ENCODE results near the gene JARID2. TPM values are rescaled to one million over a fixed set of nuclear protein-coding genes. Genes with fewer than 3 reads are reported as not detected.

The JARID2 gene
- total and polyA plus RNA-seq, 9 of the 15 experiments (the other 6 are each of a cell fraction or from before 2014, with no cell fraction given): 5.0 to 29.0 (median 15.6) TPM

- TF ChIP-seq ARID4B (CRISPR knock-in tag; IDR thresholded peaks at IDR 0.05) (no peak), GTF2E2 (tag; IDR thresholded peaks at IDR 0.05) (no peak), ZNF316 (IDR thresholded peaks at IDR 0.05) (peak; percentile 13; the same call in 1 of the 2 replicates), RBFOX2 (IDR thresholded peaks at IDR 0.05; ENCODE audit: low read depth, low read length) (no peak), RCOR1 (IDR thresholded peaks at IDR 0.05; ENCODE audit: borderline replicate concordance in 1 of 2, low read depth in 2 of 2, low read length in 2 of 2) (0 out of 4 replicates have a peak, but pooled peaks of 1 of the 2 experiments have one; percentile 36), SMARCA4 (IDR thresholded peaks at IDR 0.05) (peak; percentile 60; the same call in 1 of the 2 replicates), RBM15 (IDR thresholded peaks at IDR 0.05; ENCODE audit: insufficient read depth, low read length) (no peak), STAT5B (CRISPR knock-in tag; IDR thresholded peaks at IDR 0.05) (no peak), ZBTB9 (CRISPR knock-in tag; IDR thresholded peaks at IDR 0.05) (no peak), CREB1 (IDR thresholded peaks at IDR 0.05) (no peak), CREB1 (CRISPR knock-in tag; IDR thresholded peaks at IDR 0.05) (no peak), HNRNPLL (IDR thresholded peaks at IDR 0.05; ENCODE audit: low read depth, low read length, poor library complexity, severe bottlenecking) (no peak), THAP12 (CRISPR knock-in tag; IDR thresholded peaks at IDR 0.05) (no peak), SOX6 (IDR thresholded peaks at IDR 0.05) (peak; percentile 33; the same call in 1 of the 2 replicates), ZNF280B (CRISPR knock-in tag; IDR thresholded peaks at IDR 0.05) (no peak), MCM2 (IDR thresholded peaks at IDR 0.05; ENCODE audit: low read depth) (no peak), TEAD1 (CRISPR knock-in tag; IDR thresholded peaks at IDR 0.05) (no peak), SIN3B (IDR thresholded peaks at IDR 0.05; ENCODE audit: low read depth) (no peak), KLF16 (IDR thresholded peaks at IDR 0.05) (peak; percentile 42; the same call in 1 of the 2 replicates), TGIF2 (CRISPR knock-in tag; IDR thresholded peaks at IDR 0.05) (no peak)
Measured at GRCh38 chr6:15376900-15377487, 131.1 kb downstream of the JARID2 start (continued).

All from K562 (cell line).